AG20443 (cell line): ENCODE data around the gene SORL1-AS1.
"Not testable (repeated sequence)": the region's sequence is repeated elsewhere in the genome, so short reads cannot be mapped to it uniquely, and the experiment has no call there.

Source experiments
- DNase-seq: peaks from one replicate; pipeline ENCODE4 v3.0.0; 2012; ENCODE audit warnings: low spot score, mixed read lengths

Gene SORL1-AS1

DNA sequence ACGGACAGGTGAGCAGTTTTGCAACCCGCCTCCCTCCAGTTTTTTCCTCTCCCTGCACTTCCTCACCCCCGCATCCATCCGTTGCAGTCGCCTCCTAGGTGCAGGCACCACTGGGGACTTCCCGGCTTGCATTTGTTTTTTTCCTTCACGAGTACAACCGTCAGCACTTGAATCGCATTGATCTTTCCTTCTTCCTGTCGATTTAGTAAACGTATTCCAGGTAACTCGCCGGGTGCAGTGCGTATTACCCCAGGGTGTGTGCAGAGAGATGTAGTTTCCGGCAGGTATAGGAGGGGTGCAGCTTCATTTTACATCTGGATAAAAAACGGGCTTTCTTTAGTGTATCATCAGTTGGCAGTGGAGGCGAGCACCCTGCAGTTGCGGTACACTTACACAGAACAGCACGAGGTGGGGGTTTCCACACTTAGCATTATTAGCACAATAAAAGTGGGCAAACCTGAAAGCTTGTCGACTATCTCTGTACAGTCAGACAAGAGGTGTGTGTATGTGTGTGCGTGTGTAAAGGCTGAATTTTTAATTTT, at the start of gene SORL1-AS1:
TSS of gene SORL1-AS1 (minus strand) at position 359 of the 542 bp plus-strand sequence.
- no peak for DNase-seq

- DNase-seq = no peak
Observed at GRCh38 chr11:121500717-121501116, 48.0 kb upstream of the SORL1-AS1 start.

- DNase-seq = no peak
Observed at GRCh38 chr11:121500275-121500674, 47.5 kb upstream of the SORL1-AS1 start.

DNA sequence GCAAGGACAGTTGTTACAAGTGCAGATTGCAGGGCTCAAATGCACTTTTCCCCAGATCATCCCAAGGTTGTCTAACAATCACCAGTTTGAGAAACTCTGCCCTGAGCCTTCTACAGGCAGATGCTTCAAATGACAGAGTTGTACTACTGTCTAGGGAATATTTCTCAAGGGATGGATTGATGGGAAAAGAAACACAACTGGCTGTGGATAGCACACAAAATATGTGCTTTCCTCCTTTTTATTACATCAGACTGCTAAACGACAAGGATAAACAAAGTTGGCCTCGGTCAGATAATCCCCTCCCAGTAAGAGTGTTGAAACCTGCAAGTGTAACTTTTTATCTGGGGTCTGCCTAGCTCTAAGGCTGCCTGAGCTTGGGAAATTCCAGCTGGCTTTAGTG, 46.6 kb upstream of the SORL1-AS1 start:
- DNase-seq = no peak

DNA sequence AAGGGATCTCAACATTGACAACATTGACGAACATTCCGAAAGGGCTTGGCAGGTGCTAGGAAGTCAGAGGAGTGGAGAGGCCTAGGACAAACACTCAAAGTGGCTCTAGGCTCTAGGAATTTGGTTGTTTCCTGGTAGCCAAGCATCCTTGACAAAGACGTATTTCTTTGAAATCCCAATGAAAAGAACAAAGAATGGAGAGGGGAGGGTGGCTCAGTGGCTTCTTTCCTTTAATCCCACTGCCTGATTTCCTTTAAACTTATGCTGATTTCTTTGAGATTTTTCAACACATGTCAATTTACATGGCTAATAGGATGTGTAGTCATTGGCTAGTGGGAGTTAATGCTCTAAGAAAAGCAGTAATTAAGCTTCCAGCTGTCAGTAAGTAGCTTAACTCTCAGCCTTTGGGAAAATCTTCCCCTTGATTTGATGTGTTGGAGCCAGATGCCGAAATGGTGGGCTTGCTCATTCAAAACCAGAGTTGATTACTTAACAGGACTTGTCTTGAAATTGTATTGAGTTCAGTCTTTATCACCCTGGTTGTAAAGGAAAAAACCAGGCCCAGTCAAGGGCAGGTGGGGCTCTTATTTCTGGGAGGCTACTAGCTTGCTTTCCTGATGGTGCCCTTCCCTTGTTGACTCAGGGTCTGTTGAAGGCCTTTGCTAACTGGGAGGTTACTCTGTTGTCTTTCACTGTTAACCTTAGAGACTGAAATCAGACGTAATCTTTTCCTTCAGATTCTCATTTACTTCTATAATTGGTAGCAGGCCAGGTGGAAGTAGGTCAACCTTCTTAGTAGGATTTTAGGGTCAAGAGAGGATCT, 44.6 kb upstream of the SORL1-AS1 start:
- DNase-seq = no peak

DNA sequence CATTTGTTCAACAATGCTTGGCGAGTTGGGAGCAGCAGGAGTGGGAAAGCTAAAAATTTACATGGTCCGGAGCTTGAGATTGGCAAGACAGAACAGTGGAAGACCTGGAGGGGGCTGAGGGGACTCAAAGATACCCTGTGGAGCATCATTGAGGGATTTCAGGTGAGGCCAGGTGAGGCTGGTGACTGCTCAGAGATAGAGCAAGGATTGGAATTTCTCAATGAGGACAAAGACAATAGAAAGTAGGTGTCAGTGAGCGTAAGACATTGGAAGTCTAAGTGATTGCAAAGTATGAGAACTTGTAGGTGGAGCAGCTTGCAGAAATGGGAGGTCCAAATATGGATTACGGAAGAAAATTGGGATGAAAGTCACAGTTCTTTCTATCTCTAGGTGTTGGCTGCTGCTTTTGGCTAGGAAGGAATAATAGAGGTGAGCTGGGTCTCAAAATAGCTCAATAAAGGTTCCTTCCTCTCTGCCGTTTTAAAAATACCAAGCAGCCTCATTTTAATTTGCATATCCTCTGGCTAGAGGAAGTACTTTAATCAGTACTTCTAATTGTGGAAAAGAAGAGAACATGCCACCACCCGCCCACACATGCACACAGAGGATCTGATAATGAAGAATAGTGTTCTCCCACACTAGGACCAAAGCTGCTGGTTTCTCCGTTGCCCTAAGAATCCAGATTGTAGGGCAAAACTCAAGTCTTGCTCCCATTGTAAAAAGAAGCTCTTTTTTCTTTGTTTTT, 41.8 kb upstream of the SORL1-AS1 start:
- no peak for DNase-seq

GRCh38 chr11:121489823-121490222, 37.1 kb upstream of the SORL1-AS1 start:
- no peak for DNase-seq

- no peak for DNase-seq
Observed at GRCh38 chr11:121488641-121489040, 35.9 kb upstream of the SORL1-AS1 start.

DNA sequence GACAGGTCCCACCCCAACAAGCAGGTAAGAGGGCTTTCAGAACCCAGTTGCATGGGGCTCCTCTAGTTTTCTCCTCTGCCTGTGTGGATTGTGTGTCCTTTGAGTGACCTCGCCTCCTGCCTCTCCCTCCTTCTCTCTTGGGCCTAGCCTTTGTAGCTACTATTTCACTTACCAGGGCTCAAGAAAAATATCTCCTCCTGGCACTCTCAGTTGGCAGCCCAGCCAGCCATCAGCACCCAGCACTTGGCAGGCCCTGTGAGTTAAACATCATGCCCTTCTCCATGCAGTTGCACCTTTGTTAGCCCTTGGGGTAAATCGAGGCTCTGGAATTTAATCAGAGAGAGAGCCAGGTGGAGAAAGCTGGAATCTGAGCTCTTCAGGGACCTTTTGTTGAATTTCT, 35.4 kb upstream of the SORL1-AS1 start:
- DNase-seq = no peak

DNA sequence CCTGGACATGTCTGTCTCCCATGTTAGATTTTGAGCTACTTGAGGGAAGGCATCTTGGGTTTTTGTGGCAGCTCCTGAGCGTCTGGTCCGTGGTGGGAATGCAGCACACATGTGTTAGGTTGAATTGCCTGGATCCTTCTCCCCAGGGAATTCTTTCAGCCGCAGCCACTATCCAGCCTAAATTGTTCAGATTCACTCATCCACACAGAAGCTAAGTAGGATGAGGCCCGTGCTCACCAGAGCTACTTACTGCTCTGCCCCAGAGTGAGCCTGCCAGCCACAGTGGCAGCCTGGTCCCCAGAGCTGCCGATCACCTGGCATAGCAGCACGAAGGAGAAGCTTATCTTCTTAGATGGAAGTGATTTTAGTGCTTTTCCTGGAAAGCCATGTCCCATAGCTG, 34.4 kb upstream of the SORL1-AS1 start:
- no peak for DNase-seq

DNA sequence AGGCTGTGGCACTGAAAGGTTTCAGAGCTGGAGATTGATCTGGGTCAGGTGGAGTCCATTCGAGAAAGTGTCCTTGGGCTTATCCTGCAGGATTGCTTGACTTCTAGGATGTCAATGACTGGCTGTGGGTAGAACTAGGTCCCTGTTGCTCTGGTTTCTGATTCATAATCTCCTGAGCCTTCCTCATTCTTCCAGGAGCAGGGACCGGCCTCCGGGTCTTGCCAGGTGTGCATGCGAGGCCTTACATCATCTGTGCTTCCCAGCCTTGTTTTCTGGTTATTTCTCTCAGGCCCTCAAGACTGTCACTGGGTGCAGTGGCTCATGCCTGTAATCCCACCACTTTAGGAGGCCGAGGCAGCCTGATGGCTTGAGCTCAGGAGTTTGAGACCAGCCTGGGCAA, 33.3 kb upstream of the SORL1-AS1 start:
- no peak for DNase-seq

GRCh38 chr11:121485216-121485615, 32.4 kb upstream of the SORL1-AS1 start:
- no peak for DNase-seq

DNA sequence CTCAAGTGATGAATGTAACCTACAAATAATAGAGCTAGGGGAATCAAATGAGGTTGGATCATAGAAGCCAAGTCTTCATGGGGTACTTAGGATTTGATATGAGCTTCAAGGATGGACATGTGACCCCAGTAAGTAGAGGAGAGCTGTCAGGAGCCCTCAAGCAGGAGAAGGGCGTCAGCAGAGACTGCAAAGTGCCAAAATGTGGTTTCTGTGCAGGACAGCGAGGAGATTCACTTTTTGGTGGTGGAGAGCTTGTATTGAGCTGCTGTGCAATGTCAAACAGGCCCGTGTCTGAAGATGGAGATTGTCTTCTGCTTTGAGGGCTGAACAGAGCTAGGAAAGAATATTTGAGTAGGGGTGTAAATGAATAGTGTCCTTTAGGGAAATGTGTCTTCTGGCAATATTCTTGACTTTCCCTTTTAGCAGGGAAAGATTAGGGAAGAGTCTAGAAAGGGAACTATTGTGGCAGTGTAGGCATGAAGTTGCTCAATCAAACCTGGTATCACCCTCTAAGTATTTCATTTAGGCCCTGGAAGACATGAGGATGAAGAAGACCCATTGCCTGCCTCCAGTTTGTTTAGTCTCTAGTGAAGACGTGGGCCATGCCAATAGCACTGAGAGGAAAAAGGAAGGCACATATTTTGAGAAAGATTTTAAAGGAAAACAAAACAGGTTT, 31.2 kb upstream of the SORL1-AS1 start:
- DNase-seq = no peak

- no peak for DNase-seq
Observed at GRCh38 chr11:121482231-121483129, 29.7 kb upstream of the SORL1-AS1 start.

GRCh38 chr11:121481484-121482230, 28.9 kb upstream of the SORL1-AS1 start:
- DNase-seq = not testable (repeated sequence)

DNA sequence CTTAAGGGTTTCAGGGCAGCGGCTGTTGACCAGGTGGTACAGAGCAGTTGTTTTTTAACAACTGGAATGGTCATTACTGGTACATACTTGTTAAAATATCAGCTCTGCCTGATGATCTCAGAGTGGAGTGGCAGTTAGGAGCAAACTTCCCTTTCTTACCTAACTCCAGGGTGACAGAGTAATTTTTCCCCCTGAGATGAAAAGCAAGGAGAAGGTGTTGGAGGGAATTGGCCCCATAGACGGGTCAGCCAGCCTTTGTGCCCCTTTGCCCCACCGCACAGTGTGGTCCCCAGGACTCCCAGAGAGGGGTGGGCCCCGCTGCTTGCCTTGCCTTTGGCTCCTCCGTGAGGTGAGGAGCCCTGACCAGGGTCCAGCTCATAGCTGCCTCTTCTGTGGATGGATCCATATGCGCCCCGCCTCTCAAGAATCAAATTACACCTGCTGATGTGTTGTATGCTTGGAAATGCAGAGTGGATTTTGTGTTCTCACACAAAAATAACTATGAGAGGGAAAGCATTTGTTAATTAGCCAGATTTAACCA, 27.0 kb upstream of the SORL1-AS1 start:
- DNase-seq = no peak

GRCh38 chr11:121478895-121479697, 26.3 kb upstream of the SORL1-AS1 start:
- no peak for DNase-seq

GRCh38 chr11:121478226-121478894, 25.6 kb upstream of the SORL1-AS1 start:
- no peak for DNase-seq
